Neural cell (in vitro differentiated cells): ENCODE data around the gene RASGRP4.

Source experiments
- EZH2 ChIP-seq: fragments of 200-600, 300-800 bp; shearing (Covaris generic), sonication (generic); IDR thresholded peaks from 2 replicates; pipeline ENCODE4 v1.6.1; 2014; ENCODE audit warnings: antibody characterized with exemption, low read length, borderline replicate concordance, mild to moderate bottlenecking; ENCODE audit not compliant: insufficient read depth, poor library complexity, severe bottlenecking
- TF ChIP-seq, protein P1 (sequence below): fragments of 450-650 bp; IDR thresholded peaks from 2 replicates; pipeline ENCODE4 v1.5.1; 2014; ENCODE audit warnings: antibody characterized with exemption, mild to moderate bottlenecking, moderate library complexity; ENCODE audit not compliant: poor library complexity, severe bottlenecking

DNA sequence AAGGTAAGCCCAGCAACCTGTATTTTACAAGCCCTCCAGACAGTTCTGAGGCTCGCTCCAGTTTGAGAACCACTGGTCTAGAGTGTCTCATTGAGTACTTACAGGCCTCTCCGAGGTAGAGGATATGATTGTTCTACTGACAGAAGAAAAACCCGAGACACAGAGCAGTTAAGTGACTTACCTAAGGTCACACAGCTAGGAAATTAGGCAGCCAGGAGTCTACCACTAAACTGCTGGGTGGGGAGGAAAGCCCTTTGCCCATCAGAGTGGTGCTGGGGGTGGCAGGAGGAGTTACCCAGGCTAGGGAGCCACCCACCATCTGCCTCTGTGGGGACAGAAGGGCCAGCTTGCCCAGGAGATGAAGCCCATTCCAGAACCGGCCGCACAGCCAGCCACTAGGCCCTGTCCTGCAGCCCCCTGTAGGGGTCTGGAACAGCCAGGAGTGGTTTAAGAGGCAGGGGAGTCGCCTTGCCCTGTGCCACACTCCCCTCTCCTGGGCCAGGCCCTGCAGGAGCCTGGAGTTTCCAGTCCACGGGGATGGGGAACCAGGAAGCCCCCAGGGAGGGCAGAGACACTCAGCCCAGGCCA, 703 bp downstream of the RASGRP4 start:
- TF ChIP-seq, protein P1, sequence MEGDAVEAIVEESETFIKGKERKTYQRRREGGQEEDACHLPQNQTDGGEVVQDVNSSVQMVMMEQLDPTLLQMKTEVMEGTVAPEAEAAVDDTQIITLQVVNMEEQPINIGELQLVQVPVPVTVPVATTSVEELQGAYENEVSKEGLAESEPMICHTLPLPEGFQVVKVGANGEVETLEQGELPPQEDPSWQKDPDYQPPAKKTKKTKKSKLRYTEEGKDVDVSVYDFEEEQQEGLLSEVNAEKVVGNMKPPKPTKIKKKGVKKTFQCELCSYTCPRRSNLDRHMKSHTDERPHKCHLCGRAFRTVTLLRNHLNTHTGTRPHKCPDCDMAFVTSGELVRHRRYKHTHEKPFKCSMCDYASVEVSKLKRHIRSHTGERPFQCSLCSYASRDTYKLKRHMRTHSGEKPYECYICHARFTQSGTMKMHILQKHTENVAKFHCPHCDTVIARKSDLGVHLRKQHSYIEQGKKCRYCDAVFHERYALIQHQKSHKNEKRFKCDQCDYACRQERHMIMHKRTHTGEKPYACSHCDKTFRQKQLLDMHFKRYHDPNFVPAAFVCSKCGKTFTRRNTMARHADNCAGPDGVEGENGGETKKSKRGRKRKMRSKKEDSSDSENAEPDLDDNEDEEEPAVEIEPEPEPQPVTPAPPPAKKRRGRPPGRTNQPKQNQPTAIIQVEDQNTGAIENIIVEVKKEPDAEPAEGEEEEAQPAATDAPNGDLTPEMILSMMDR, result no peak
- no peak for TF ChIP-seq EZH2
